Karpas-422 (cell line): ENCODE data around the gene ITPR1. TPM values are rescaled to one million over a fixed set of nuclear protein-coding genes. Genes with fewer than 3 reads are reported as not detected.

Experiments
- DNase-seq: peaks from one replicate; pipeline ENCODE4 v3.0.0-alpha.2; 2015
- H2AFZ ChIP-seq: fragments of 200-600 bp; sonication (generic); 2 replicates; pipeline ENCODE4 v1.6.1; 2014; ENCODE audit warnings: antibody characterized with exemption, low read length, mixed read lengths
- H3K27ac ChIP-seq: fragments of 200-600 bp; sonication (generic); 2 replicates; pipeline ENCODE4 v1.5.1; 2014; ENCODE audit warnings: mild to moderate bottlenecking, low read length, moderate library complexity
- H3K27me3 ChIP-seq: fragments of 200-600 bp; sonication (generic); 2 replicates; pipeline ENCODE4 v1.6.1; 2014; ENCODE audit warnings: low read length, mixed read lengths
- H3K36me3 ChIP-seq: fragments of 200-600 bp; sonication (generic); 2 replicates; pipeline ENCODE4 v1.6.1; 2014; ENCODE audit warnings: low read length, mixed read lengths; ENCODE audit not compliant: insufficient read depth
- H3K4me1 ChIP-seq: fragments of 200-600 bp; sonication (generic); 2 replicates; pipeline ENCODE4 v1.6.1; 2014; ENCODE audit warnings: mild to moderate bottlenecking, low read length, mixed read lengths
- H3K4me2 ChIP-seq: fragments of 200-600 bp; sonication (generic); 2 replicates; pipeline ENCODE4 v1.6.1; 2014; ENCODE audit warnings: low read length, low read depth, mild to moderate bottlenecking; ENCODE audit not compliant: poor library complexity, severe bottlenecking
- H3K4me3 ChIP-seq: fragments of 200-600 bp; sonication (generic); 2 replicates; pipeline ENCODE4 v1.5.1; 2014; ENCODE audit warnings: mild to moderate bottlenecking, antibody characterized with exemption, low read length, mixed read lengths
- H3K79me2 ChIP-seq: fragments of 200-600 bp; sonication (generic); 2 replicates; pipeline ENCODE4 v1.6.1; 2014; ENCODE audit warnings: mild to moderate bottlenecking, low read length, mixed read lengths
- H3K9ac ChIP-seq: fragments of 200-600 bp; sonication (generic); 2 replicates; pipeline ENCODE4 v1.6.0; 2014; ENCODE audit warnings: low read length
- H3K9me2 ChIP-seq: fragments of 200-600 bp; sonication (generic), shearing (Covaris generic); replicated peaks from 2 replicates; pipeline ENCODE4 v1.6.0; 2014; ENCODE audit warnings: mild to moderate bottlenecking, low read length, moderate library complexity; ENCODE audit not compliant: insufficient read depth
- H3K9me3 ChIP-seq: fragments of 300-700, 200-600 bp; sonication (generic); 2 replicates; pipeline ENCODE4 v1.6.1; 2014; ENCODE audit warnings: low read length, mixed read lengths
- H4K20me1 ChIP-seq: fragments of 200-600 bp; sonication (generic); 2 replicates; pipeline ENCODE4 v1.6.1; 2014; ENCODE audit warnings: mild to moderate bottlenecking, antibody characterized with exemption, low read length, low read depth; ENCODE audit not compliant: insufficient read depth
- total RNA-seq: library from RNA; depleted of rRNA; stranded (reverse); fragments of >200 nt; shearing (Covaris generic); gene quantifications from 2 replicates; pipeline ENCODE4 v1.2.3, GENCODE V29; 2014; ENCODE audit warnings: low replicate concordance

ITPR1 gene
- total RNA-seq, 1 experiment from 2014 or later = 18.2 TPM

GRCh38 chr3:4615750-4616149 lies 122.6 kb downstream of the ITPR1 start:
- no peaks in the 10 kb centered on the region for H3K9me3 ChIP-seq
- no peak overlapping the region for H2AFZ ChIP-seq
- H3K36me3 ChIP-seq = no peaks in the 10 kb centered on the region
- no peaks in the 10 kb centered on the region for H4K20me1 ChIP-seq
- no peak overlapping the region for H3K4me3 ChIP-seq
- H3K9ac ChIP-seq = no peak overlapping the region
- no peak overlapping the region for H3K27ac ChIP-seq
- DNase-seq = no peak
- no peaks in the 10 kb centered on the region for H3K79me2 ChIP-seq
- H3K9me2 ChIP-seq = no peaks in the 10 kb centered on the region
- no peaks in the 10 kb centered on the region for H3K4me1 ChIP-seq
- H3K27me3 ChIP-seq = no peaks in the 10 kb centered on the region
- no peak overlapping the region for H3K4me2 ChIP-seq

DNA sequence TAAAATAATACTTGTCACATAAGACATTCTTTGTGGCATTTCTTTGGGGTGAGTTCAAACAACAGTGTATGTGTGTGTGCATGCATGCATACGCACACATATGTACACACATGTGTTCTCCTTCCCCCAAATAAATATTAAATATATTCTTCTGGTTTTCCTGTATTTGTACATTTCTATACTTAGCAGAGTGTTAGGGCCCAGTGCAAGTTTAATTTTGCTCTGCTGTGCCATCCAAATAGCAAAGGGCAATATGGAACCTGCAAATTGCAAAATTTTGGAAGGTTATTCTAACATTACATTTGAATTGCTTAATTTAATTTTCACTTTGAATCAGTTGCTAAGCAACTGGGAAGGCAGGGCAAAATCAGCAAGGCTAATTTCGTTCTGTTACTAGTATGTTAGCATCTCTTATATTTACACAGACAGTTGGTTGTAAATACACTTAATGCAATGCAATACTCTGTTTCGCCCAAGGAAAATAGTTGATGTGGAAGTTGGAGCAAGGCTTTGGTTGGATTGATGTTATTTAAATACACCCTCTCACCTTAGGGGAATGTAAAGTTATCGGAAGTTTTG lies 130.4 kb downstream of the ITPR1 start:
- Histone ChIP-seq H3K4me3 (no peak overlapping the region), H3K4me1 (no peaks in the 10 kb centered on the region), H3K36me3 (no peaks in the 10 kb centered on the region), H3K79me2 (no peaks in the 10 kb centered on the region), H3K27ac (no peak overlapping the region), H3K4me2 (no peak overlapping the region), H3K9ac (no peak overlapping the region), H4K20me1 (no peaks in the 10 kb centered on the region), H2AFZ (no peak overlapping the region), H3K9me2 (no peaks in the 10 kb centered on the region), H3K9me3 (no peaks in the 10 kb centered on the region), H3K27me3 (no peaks in the 10 kb centered on the region)
- no peak for DNase-seq

GRCh38 chr3:4627651-4628375 lies 134.7 kb downstream of the ITPR1 start:
- Histone ChIP-seq H3K9ac (no peak overlapping the region), H3K79me2 (no peaks in the 10 kb centered on the region), H3K4me2 (no peak overlapping the region), H4K20me1 (no peaks in the 10 kb centered on the region), H2AFZ (no peak overlapping the region), H3K9me2 (no peaks in the 10 kb centered on the region), H3K9me3 (no peaks in the 10 kb centered on the region), H3K36me3 (no peaks in the 10 kb centered on the region), H3K4me3 (no peak overlapping the region), H3K27me3 (no peaks in the 10 kb centered on the region), H3K4me1 (no peaks in the 10 kb centered on the region), H3K27ac (no peak overlapping the region)
- no peak for DNase-seq

DNA sequence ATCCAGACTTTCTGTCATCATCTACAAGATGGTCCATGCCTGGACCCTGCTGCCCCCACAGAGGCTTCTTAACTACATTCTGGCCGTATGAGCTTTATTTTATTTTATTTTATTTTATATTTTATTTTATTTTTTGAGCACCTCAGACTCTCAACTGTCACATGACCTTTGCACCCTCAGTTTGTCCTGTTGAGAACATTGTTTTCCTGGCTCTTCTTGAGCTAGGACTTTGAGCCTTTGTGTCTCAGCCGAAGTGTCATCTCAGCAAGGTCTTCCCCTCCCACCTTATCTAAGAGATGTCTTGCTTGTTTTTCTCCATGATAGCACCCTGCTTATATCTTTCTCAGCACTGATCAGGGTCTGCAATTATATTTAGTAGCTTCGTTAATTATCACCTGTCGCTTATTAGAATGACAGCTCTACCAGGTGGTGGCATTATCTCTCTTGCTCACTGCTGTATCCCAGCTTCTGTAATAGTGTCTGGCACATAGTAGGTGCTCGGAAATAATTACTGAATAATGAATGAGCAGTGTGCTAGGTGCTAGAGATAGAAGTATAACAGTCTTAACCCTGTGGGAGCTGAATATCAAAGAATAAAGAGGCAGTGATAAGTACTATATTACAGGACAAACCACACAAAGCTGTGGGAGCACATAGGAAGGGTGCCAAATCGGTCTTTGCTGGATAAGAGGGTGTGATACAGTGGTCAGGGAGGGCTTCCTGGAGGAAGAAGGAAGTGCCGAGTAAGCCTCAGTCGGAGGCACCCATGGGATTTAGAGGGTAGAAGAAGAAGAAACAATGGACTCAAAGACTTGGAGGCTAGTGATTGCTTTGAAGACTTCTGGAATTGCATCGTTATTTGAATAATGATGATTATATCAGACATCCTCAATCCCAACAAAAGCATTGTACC lies 136.2 kb downstream of the ITPR1 start:
- H3K9me2 ChIP-seq = no peaks in the 10 kb centered on the region
- H3K27me3 ChIP-seq = no peaks in the 10 kb centered on the region
- no peak for DNase-seq
- H3K9me3 ChIP-seq = no peaks in the 10 kb centered on the region
- H3K79me2 ChIP-seq = no peaks in the 10 kb centered on the region
- H3K27ac ChIP-seq = no peak overlapping the region
- H2AFZ ChIP-seq = no peak overlapping the region
- no peak overlapping the region for H3K4me3 ChIP-seq
- no peak overlapping the region for H3K4me2 ChIP-seq
- no peaks in the 10 kb centered on the region for H3K4me1 ChIP-seq
- no peaks in the 10 kb centered on the region for H4K20me1 ChIP-seq
- H3K9ac ChIP-seq = no peak overlapping the region
- H3K36me3 ChIP-seq = no peaks in the 10 kb centered on the region

- H3K27ac ChIP-seq = no peak overlapping the region
- H3K4me3 ChIP-seq = no peak overlapping the region
- no peaks in the 10 kb centered on the region for H3K36me3 ChIP-seq
- peak; percentile 66 for DNase-seq
- no peak overlapping the region for H2AFZ ChIP-seq
- no peaks in the 10 kb centered on the region for H4K20me1 ChIP-seq
- H3K4me2 ChIP-seq = no peak overlapping the region
- no peaks in the 10 kb centered on the region for H3K79me2 ChIP-seq
- no peak overlapping the region for H3K9ac ChIP-seq
- no peaks in the 10 kb centered on the region for H3K9me2 ChIP-seq
- no peaks in the 10 kb centered on the region for H3K4me1 ChIP-seq
- H3K27me3 ChIP-seq = no peaks in the 10 kb centered on the region
- H3K9me3 ChIP-seq = no peaks in the 10 kb centered on the region
These were observed 140.2 kb downstream of the ITPR1 start for GRCh38 chr3:4633078-4634004.

DNA sequence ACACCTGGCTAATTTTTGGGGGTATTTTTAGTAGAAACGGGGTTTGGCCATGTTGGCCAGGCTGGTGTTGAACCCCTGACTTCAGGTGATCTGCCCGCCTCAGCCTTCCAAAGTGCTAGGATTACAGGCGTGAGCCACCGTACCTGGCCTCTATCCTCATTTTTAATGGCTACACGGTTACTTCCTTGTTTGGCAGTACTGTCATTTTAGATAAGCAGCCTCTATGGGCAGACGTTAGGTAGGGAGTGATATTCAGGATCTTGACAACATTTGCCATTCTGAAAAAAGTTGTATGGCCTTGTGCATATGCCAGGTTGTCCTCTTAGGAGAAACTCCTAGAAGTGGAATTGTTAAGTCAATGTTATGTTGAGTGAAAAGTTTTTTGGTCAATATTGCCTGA lies 141.7 kb downstream of the ITPR1 start:
- no peaks in the 10 kb centered on the region for H3K9me3 ChIP-seq
- H3K4me2 ChIP-seq = no peak overlapping the region
- no peaks in the 10 kb centered on the region for H3K79me2 ChIP-seq
- H3K36me3 ChIP-seq = no peaks in the 10 kb centered on the region
- no peaks in the 10 kb centered on the region for H3K9me2 ChIP-seq
- H3K27ac ChIP-seq = no peak overlapping the region
- H3K9ac ChIP-seq = no peak overlapping the region
- no peaks in the 10 kb centered on the region for H3K27me3 ChIP-seq
- no peaks in the 10 kb centered on the region for H4K20me1 ChIP-seq
- DNase-seq = no peak
- no peak overlapping the region for H2AFZ ChIP-seq
- no peak overlapping the region for H3K4me3 ChIP-seq
- H3K4me1 ChIP-seq = no peaks in the 10 kb centered on the region

- no peak for DNase-seq
- Histone ChIP-seq H3K27ac (no peak overlapping the region), H3K36me3 (no peaks in the 10 kb centered on the region), H4K20me1 (no peaks in the 10 kb centered on the region), H3K79me2 (no peaks in the 10 kb centered on the region), H2AFZ (no peak overlapping the region), H3K9me3 (no peaks in the 10 kb centered on the region), H3K9me2 (no peaks in the 10 kb centered on the region), H3K9ac (no peak overlapping the region), H3K4me1 (no peaks in the 10 kb centered on the region), H3K27me3 (no peaks in the 10 kb centered on the region), H3K4me3 (no peak overlapping the region), H3K4me2 (no peak overlapping the region)
These were observed 144.1 kb downstream of the ITPR1 start for GRCh38 chr3:4637265-4637664.
